Trophoblast cell (in vitro differentiated cells and primary cell): ENCODE measurements around the gene ZNF580. TPM values are rescaled to one million over a fixed set of nuclear protein-coding genes. Genes with fewer than 3 reads are reported as not detected.

Source experiments
- DNase-seq, 2 donors: peaks; one replicate each; pipeline ENCODE4 v3.0.0-alpha.2; 2016
- H2AFZ ChIP-seq: 2 replicates; pipeline ENCODE4 v1.6.1; 2013; ENCODE audit warnings: low read length, moderate library complexity, mild to moderate bottlenecking; ENCODE audit not compliant: insufficient read depth, poor library complexity
- H2AK5ac ChIP-seq: 2 replicates; pipeline ENCODE4 v1.6.1; 2013; ENCODE audit warnings: mild to moderate bottlenecking, low read length
- H2BK120ac ChIP-seq: 2 replicates; pipeline ENCODE4 v1.6.1; 2013; ENCODE audit warnings: low read length, mild to moderate bottlenecking, moderate library complexity; ENCODE audit not compliant: insufficient read depth, poor library complexity
- H2BK12ac ChIP-seq: 2 replicates; pipeline ENCODE4 v1.6.1; 2013; ENCODE audit warnings: mild to moderate bottlenecking, low read length, moderate library complexity
- H2BK5ac ChIP-seq: 2 replicates; pipeline ENCODE4 v1.6.1; 2013; ENCODE audit warnings: low read length, low read depth, moderate library complexity, mild to moderate bottlenecking; ENCODE audit not compliant: poor library complexity
- H3K14ac ChIP-seq: 2 replicates; pipeline ENCODE4 v1.6.1; 2013; ENCODE audit warnings: mild to moderate bottlenecking, low read length
- H3K18ac ChIP-seq: 2 replicates; pipeline ENCODE4 v1.6.1; 2013; ENCODE audit warnings: mild to moderate bottlenecking, low read length
- H3K23ac ChIP-seq: 2 replicates; pipeline ENCODE4 v1.6.1; 2013; ENCODE audit warnings: low read length
- H3K27ac ChIP-seq: 2 replicates; pipeline ENCODE4 v1.5.1; 2013; ENCODE audit warnings: low read depth, mild to moderate bottlenecking, inconsistent platforms, low read length, moderate library complexity
- H3K27me3 ChIP-seq: 2 replicates; pipeline ENCODE4 v1.6.1; 2013; ENCODE audit warnings: inconsistent platforms, mild to moderate bottlenecking, low read length, moderate library complexity; ENCODE audit not compliant: insufficient read depth
- H3K36me3 ChIP-seq, 2 experiments: 1 replicate in 1 of 2; 2 replicates in 1 of 2; pipeline ENCODE4 v1.6.1; 2013; ENCODE audit warnings: low read length in 2 of 2, mild to moderate bottlenecking in 2 of 2, moderate library complexity in 1 of 2; ENCODE audit not compliant: insufficient read depth in 2 of 2, control insufficient read depth in 1 of 2
- H3K4ac ChIP-seq: 2 replicates; pipeline ENCODE4 v1.6.1; 2013; ENCODE audit warnings: low read depth, mild to moderate bottlenecking, low read length, moderate library complexity
- H3K4me1 ChIP-seq, 2 experiments: 1 replicate in 1 of 2; 2 replicates in 1 of 2; pipeline ENCODE4 v1.6.1; 2013; ENCODE audit warnings: low read length in 2 of 2, mild to moderate bottlenecking in 2 of 2, moderate library complexity in 1 of 2; ENCODE audit not compliant: insufficient read depth in 2 of 2, control insufficient read depth in 1 of 2
- H3K4me2 ChIP-seq: 2 replicates; pipeline ENCODE4 v1.6.1; 2013; ENCODE audit warnings: inconsistent platforms, mild to moderate bottlenecking, low read length, moderate library complexity
- H3K4me3 ChIP-seq: 2 replicates; pipeline ENCODE4 v1.5.1; 2013; ENCODE audit warnings: mild to moderate bottlenecking, low read depth, low read length, inconsistent platforms
- H3K79me1 ChIP-seq: one replicate; pipeline ENCODE4 v1.6.1; 2013; ENCODE audit warnings: low read length
- H3K79me2 ChIP-seq: 2 replicates; pipeline ENCODE4 v1.6.1; 2013; ENCODE audit warnings: low read length, mild to moderate bottlenecking; ENCODE audit not compliant: control insufficient read depth, insufficient read depth, poor library complexity
- H3K9ac ChIP-seq: 2 replicates; pipeline ENCODE4 v1.6.1; 2013; ENCODE audit warnings: mild to moderate bottlenecking, low read length
- H3K9me3 ChIP-seq: 2 replicates; pipeline ENCODE4 v1.6.1; 2013; ENCODE audit warnings: low read depth, mild to moderate bottlenecking, control low read depth, inconsistent platforms, low read length; ENCODE audit not compliant: insufficient read depth
- H4K12ac ChIP-seq: 2 replicates; pipeline ENCODE4 v1.6.1; 2013; ENCODE audit warnings: low read depth, mild to moderate bottlenecking, low read length, moderate library complexity
- H4K8ac ChIP-seq: 2 replicates; pipeline ENCODE4 v1.6.1; 2013; ENCODE audit warnings: low read depth, mild to moderate bottlenecking, low read length, moderate library complexity
- H4K91ac ChIP-seq: one replicate; pipeline ENCODE4 v1.6.1; 2013; ENCODE audit warnings: low read depth, mild to moderate bottlenecking, low read length, moderate library complexity
- WGBS: extraction: QIAGEN DNeasy Blood & Tissue Kit; methylation state at CpG from one replicate; pipeline ENCODE4 v1.1.7; 2013; ENCODE audit warnings: missing lambda C conversion rate; ENCODE audit not compliant: insufficient read length, insufficient coverage; ENCODE audit errors: extremely low coverage; 5-methylcytosine and 5-hydroxymethylcytosine counted together
- polyA plus RNA-seq: library from polyadenylated mRNA; stranded (reverse); fragments of 200-250 nt; gene quantifications from 2 replicates; pipeline ENCODE4 v1.2.3, GENCODE V29; 2013

Gene ZNF580
- 24.2 and 24.6 TPM in 2 replicates for polyA plus RNA-seq

GRCh38 chr19:55640577-55641425 is at the start of gene ZNF580:
Gene ZNF580 (plus strand): TSS chr19:55641002. CDS start chr19:55642509, 1,507 bp downstream.
- Histone ChIP-seq H3K27ac (peak within 1 kb of the TSS; percentile 90), H3K79me2 (peaks cover 23% of the 10 kb centered on the region), H3K18ac (peak within 1 kb of the TSS; percentile 79), H2BK5ac (peak within 1 kb of the TSS; percentile 81), H2BK12ac (no peak within 1 kb of the TSS), H3K14ac (peak within 1 kb of the TSS; percentile 91), H4K91ac (peak within 1 kb of the TSS; percentile 90), H2BK120ac (peak within 1 kb of the TSS; percentile 74), H3K27me3 (no peaks in the 10 kb centered on the region), H3K9me3 (no peaks in the 10 kb centered on the region), H4K8ac (peak within 1 kb of the TSS; percentile 89), H3K4me3 (peak within 1 kb of the TSS; percentile 73), H3K4ac (peak within 1 kb of the TSS; percentile 83), H3K36me3 (peaks cover 16 to 20% of the 10 kb centered on the region in 2 experiments), H3K4me2 (peak within 1 kb of the TSS; percentile 97), H3K23ac (no peak within 1 kb of the TSS), H4K12ac (peak within 1 kb of the TSS; percentile 91), H3K9ac (peak within 1 kb of the TSS; percentile 77), H2AFZ (peak within 1 kb of the TSS; percentile 73), H3K4me1 (peaks cover 21 to 28% of the 10 kb centered on the region in 2 experiments), H3K79me1 (peaks cover 20% of the 10 kb centered on the region), H2AK5ac (peak within 1 kb of the TSS; percentile 91)
- WGBS: no CpG with 5 or more reads among the region's 89 CpGs
- DNase-seq: peak in 1 of 2 donors; percentile 61

- Histone ChIP-seq H4K12ac (no peak overlapping the region), H2BK5ac (no peak overlapping the region), H2AFZ (no peak overlapping the region), H3K9ac (no peak overlapping the region), H3K23ac (no peak overlapping the region), H3K18ac (no peak overlapping the region), H2BK12ac (no peak overlapping the region), H3K9me3 (peaks cover 3% of the 10 kb centered on the region), H2BK120ac (no peak overlapping the region), H3K14ac (no peak overlapping the region), H3K4ac (no peak overlapping the region), H3K79me2 (no peaks in the 10 kb centered on the region), H3K27ac (no peak overlapping the region), H3K4me3 (no peak overlapping the region), H3K79me1 (peaks cover 6% of the 10 kb centered on the region), H2AK5ac (no peak overlapping the region), H3K27me3 (no peaks in the 10 kb centered on the region), H3K4me1 (peaks cover 5 to 6% of the 10 kb centered on the region in 2 experiments), H4K8ac (no peak overlapping the region), H3K36me3 (peaks cover 27 to 42% of the 10 kb centered on the region in 2 experiments), H4K91ac (no peak overlapping the region), H3K4me2 (no peak overlapping the region)
- WGBS: no CpG with 5 or more reads among the region's 10 CpGs
- no peak for DNase-seq
These were observed 49.2 kb upstream of the ZNF580 start for GRCh38 chr19:55591555-55591954.

GRCh38 chr19:55592391-55593090 is 48.3 kb upstream of the ZNF580 start:
- Histone ChIP-seq H3K23ac (no peak overlapping the region), H2BK5ac (no peak overlapping the region), H3K79me1 (no peaks in the 10 kb centered on the region), H3K4me3 (no peak overlapping the region), H3K9ac (no peak overlapping the region), H2AFZ (no peak overlapping the region), H3K27me3 (no peaks in the 10 kb centered on the region), H3K9me3 (peaks cover 3% of the 10 kb centered on the region), H2BK12ac (no peak overlapping the region), H3K27ac (no peak overlapping the region), H3K4me1 (no peaks in the 10 kb centered on the region), H3K36me3 (peaks cover 33 to 48% of the 10 kb centered on the region in 2 experiments), H3K14ac (no peak overlapping the region), H4K8ac (no peak overlapping the region), H2BK120ac (no peak overlapping the region), H3K4me2 (no peak overlapping the region), H3K79me2 (no peaks in the 10 kb centered on the region), H4K91ac (no peak overlapping the region), H2AK5ac (no peak overlapping the region), H4K12ac (no peak overlapping the region), H3K18ac (no peak overlapping the region), H3K4ac (no peak overlapping the region)
- no peak for DNase-seq
- no CpG with 5 or more reads among the region's 73 CpGs for WGBS

GRCh38 chr19:55593096-55593772 is 47.6 kb upstream of the ZNF580 start:
- Histone ChIP-seq H3K9ac (no peak overlapping the region), H3K79me2 (no peaks in the 10 kb centered on the region), H3K18ac (no peak overlapping the region), H3K4me3 (no peak overlapping the region), H2AK5ac (no peak overlapping the region), H2BK120ac (no peak overlapping the region), H2AFZ (no peak overlapping the region), H3K9me3 (peaks cover 3% of the 10 kb centered on the region), H3K27ac (no peak overlapping the region), H2BK5ac (no peak overlapping the region), H3K27me3 (no peaks in the 10 kb centered on the region), H3K23ac (no peak overlapping the region), H3K79me1 (no peaks in the 10 kb centered on the region), H4K8ac (no peak overlapping the region), H3K4ac (no peak overlapping the region), H3K4me2 (no peak overlapping the region), H3K36me3 (peaks cover 35 to 49% of the 10 kb centered on the region in 2 experiments), H4K91ac (no peak overlapping the region), H3K14ac (no peak overlapping the region), H4K12ac (no peak overlapping the region), H2BK12ac (no peak overlapping the region), H3K4me1 (no peaks in the 10 kb centered on the region)
- WGBS: no CpG with 5 or more reads among the region's 68 CpGs
- no peak for DNase-seq
